SU-DHL-6 (cell line): ENCODE measurements around the gene PLAGL1.

Experiments used
- CTCF ChIP-seq: fragments of 200-600 bp; sonication (generic); IDR thresholded peaks from one replicate; pipeline ENCODE4 v1.5.1; 2017; ENCODE audit warnings: antibody characterized with exemption, mild to moderate bottlenecking, low read length, moderate library complexity; ENCODE audit not compliant: insufficient read depth, poor library complexity, severe bottlenecking
- EZH2phosphoT487 ChIP-seq: fragments of 200-600 bp; sonication (generic), shearing (Covaris generic); conservative IDR thresholded peaks from 2 replicates; pipeline ENCODE4 v1.6.1; 2018; ENCODE audit warnings: mild to moderate bottlenecking, antibody characterized with exemption, low read length, moderate library complexity, mixed read lengths

GRCh38 chr6:143984666-143985065 is 23.4 kb downstream of the PLAGL1 start:
- no peak for TF ChIP-seq CTCF
- TF ChIP-seq EZH2phosphoT487: no peak
